ENCODE data around the gene CA10. TPM values are rescaled to one million over a fixed set of nuclear protein-coding genes. Genes with fewer than 3 reads are reported as not detected.

The CA10 gene
- total RNA-seq, 1 donor from 2014 or later = 1.3 TPM

DNA sequence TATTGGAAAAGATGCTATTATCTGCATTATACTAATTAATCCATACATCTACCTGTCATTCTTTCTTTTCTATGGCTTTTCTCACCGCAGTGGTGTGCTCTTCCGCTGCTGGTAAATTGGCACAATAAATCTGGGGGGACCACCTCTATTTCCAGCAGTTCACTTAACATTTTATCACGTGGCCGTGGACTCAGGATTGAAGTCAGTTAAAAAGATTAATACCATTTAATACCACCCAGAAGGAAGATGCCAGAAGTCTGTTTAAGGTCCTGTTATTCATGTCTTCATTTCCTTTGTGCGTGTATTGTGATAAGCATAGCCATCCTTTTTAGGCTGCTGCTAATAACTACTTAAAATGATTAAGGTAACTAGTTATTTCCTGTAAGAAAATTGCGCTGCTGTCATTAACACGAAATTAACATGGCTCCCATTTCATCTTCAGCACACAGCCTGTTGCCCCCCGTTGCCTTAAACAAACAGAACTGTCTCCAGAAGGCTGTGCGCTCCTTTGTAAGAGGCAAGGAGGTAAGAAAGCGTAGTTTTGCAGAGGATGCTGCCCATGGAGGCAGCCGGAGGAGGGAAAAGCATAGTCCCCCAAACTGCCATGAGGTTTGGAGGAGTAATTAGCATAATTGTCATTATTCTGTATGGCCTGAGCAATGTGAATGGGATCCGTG lies 483.8 kb downstream of the CA10 start:
- DNase-seq = no peak
- no peaks in the 10 kb centered on the region for H3K4me1 Mint-ChIP-seq (ENCODE audit: low read depth, unreplicated experiment)
- H3K4me3 Mint-ChIP-seq (ENCODE audit: unreplicated experiment) = no peak overlapping the region
- TF ChIP-seq, protein P1, sequence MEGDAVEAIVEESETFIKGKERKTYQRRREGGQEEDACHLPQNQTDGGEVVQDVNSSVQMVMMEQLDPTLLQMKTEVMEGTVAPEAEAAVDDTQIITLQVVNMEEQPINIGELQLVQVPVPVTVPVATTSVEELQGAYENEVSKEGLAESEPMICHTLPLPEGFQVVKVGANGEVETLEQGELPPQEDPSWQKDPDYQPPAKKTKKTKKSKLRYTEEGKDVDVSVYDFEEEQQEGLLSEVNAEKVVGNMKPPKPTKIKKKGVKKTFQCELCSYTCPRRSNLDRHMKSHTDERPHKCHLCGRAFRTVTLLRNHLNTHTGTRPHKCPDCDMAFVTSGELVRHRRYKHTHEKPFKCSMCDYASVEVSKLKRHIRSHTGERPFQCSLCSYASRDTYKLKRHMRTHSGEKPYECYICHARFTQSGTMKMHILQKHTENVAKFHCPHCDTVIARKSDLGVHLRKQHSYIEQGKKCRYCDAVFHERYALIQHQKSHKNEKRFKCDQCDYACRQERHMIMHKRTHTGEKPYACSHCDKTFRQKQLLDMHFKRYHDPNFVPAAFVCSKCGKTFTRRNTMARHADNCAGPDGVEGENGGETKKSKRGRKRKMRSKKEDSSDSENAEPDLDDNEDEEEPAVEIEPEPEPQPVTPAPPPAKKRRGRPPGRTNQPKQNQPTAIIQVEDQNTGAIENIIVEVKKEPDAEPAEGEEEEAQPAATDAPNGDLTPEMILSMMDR (IDR thresholded peaks at IDR 0.05; ENCODE audit: partially characterized antibody, unreplicated experiment) = no peak
- H3K9me3 Mint-ChIP-seq (ENCODE audit: unreplicated experiment) = peaks cover 2% of the 10 kb centered on the region
- no peak overlapping the region for H3K27ac Mint-ChIP-seq (ENCODE audit: unreplicated experiment)
- peaks cover 2% of the 10 kb centered on the region for H3K27me3 Mint-ChIP-seq (ENCODE audit: unreplicated experiment)
- peaks cover 4% of the 10 kb centered on the region for H3K36me3 Mint-ChIP-seq (ENCODE audit: unreplicated experiment)

DNA sequence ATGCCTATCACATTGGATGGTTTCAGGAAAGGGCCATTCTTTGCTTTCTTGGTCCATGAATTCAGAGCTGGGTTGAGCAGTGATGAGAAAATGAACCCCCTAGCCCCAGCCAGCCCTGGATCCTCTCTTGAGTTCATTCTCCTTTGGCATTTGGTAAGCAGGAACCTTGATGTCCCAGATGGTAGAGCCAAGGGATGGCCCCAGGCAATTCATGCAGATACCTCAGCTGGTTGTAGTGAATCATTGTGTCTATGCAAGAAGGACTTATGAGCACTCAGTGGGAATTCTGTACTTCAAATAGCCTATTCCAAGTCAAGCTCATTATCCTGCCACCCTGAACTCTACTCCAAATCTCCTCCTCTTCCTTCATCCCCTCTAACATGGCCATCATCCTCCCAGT lies 485.4 kb downstream of the CA10 start:
- no peaks in the 10 kb centered on the region for H3K4me1 Mint-ChIP-seq (ENCODE audit: low read depth, unreplicated experiment)
- H3K9me3 Mint-ChIP-seq (ENCODE audit: unreplicated experiment) = peaks cover 2% of the 10 kb centered on the region
- peaks cover 4% of the 10 kb centered on the region for H3K36me3 Mint-ChIP-seq (ENCODE audit: unreplicated experiment)
- no peak overlapping the region for H3K4me3 Mint-ChIP-seq (ENCODE audit: unreplicated experiment)
- H3K27me3 Mint-ChIP-seq (ENCODE audit: unreplicated experiment) = peaks cover 3% of the 10 kb centered on the region
- TF ChIP-seq, protein P1 (IDR thresholded peaks at IDR 0.05; ENCODE audit: partially characterized antibody, unreplicated experiment) = no peak
- H3K27ac Mint-ChIP-seq (ENCODE audit: unreplicated experiment) = no peak overlapping the region
- DNase-seq = no peak

DNA sequence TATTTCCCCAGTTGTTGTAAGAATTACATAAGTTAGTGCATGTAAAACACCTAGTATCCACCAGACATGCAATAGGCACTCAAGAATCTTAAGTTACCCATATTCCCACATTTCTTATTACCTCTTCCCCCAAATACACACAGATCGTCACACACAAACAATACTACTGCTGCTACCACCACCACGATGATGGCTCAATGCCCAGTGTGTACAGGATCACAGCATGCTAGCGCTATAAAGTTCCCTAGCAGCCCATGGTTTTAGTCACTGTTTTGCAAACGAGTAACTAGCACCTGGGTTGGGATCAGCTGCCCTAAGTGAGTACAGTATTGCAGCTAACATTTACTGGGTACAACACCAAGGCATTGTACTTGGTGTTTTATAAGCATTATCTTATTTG lies 486.4 kb downstream of the CA10 start:
- H3K4me3 Mint-ChIP-seq (ENCODE audit: unreplicated experiment) = no peak overlapping the region
- TF ChIP-seq, protein P1 (IDR thresholded peaks at IDR 0.05; ENCODE audit: partially characterized antibody, unreplicated experiment) = no peak
- H3K9me3 Mint-ChIP-seq (ENCODE audit: unreplicated experiment) = no peaks in the 10 kb centered on the region
- H3K27me3 Mint-ChIP-seq (ENCODE audit: unreplicated experiment) = peaks cover 4% of the 10 kb centered on the region
- no peak for DNase-seq
- H3K36me3 Mint-ChIP-seq (ENCODE audit: unreplicated experiment) = peaks cover 4% of the 10 kb centered on the region
- H3K4me1 Mint-ChIP-seq (ENCODE audit: low read depth, unreplicated experiment) = no peaks in the 10 kb centered on the region
- H3K27ac Mint-ChIP-seq (ENCODE audit: unreplicated experiment) = no peak overlapping the region

DNA sequence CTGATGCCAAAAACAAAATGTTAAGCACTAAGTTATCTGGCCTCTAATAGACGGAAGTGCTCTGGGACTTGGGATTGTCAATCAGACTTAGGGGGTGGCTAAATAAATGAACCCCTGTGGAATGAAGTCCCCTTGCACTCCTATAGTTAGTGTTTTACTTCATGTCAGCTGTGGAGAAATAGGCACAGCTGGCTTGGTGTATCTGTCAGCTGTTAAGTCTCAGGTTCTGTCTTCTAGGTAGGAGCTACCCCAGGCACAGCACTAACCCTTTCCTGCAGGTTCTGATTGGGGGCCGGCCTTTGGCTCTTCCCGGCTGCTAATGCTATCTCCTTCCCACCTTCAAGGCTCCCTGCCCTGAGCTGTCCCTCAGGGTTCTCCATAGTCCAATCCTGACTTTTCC lies 487.6 kb downstream of the CA10 start:
- peaks cover 4% of the 10 kb centered on the region for H3K36me3 Mint-ChIP-seq (ENCODE audit: unreplicated experiment)

DNA sequence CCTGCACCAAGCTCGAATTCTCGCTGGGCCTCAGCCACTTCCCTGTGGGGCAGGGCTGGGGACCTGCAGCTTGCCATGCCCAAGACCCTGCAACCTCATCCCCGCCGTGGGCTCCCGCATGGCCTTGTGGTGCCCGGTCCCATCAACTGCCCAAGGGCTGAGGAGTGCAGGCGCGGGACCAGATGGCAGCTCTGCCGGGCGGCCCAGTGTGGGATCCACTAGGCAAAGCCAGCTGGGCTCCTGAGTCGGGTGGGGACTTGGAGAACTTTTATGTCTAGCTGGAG lies 489.6 kb downstream of the CA10 start:
- H3K27ac Mint-ChIP-seq (ENCODE audit: unreplicated experiment) = no peak overlapping the region
- H3K9me3 Mint-ChIP-seq (ENCODE audit: unreplicated experiment) = no peaks in the 10 kb centered on the region
- H3K4me1 Mint-ChIP-seq (ENCODE audit: low read depth, unreplicated experiment) = no peaks in the 10 kb centered on the region
- H3K27me3 Mint-ChIP-seq (ENCODE audit: unreplicated experiment) = peaks cover 4% of the 10 kb centered on the region
- no peak overlapping the region for H3K4me3 Mint-ChIP-seq (ENCODE audit: unreplicated experiment)
- no peak for DNase-seq
- peaks cover 4% of the 10 kb centered on the region for H3K36me3 Mint-ChIP-seq (ENCODE audit: unreplicated experiment)
- TF ChIP-seq, protein P1 (IDR thresholded peaks at IDR 0.05; ENCODE audit: partially characterized antibody, unreplicated experiment) = no peak

More for the DNA sequence above, 487.6 kb downstream of the CA10 start:
- TF ChIP-seq, protein P1 (IDR thresholded peaks at IDR 0.05; ENCODE audit: partially characterized antibody, unreplicated experiment) = no peak
- H3K27ac Mint-ChIP-seq (ENCODE audit: unreplicated experiment) = no peak overlapping the region
- peaks cover 4% of the 10 kb centered on the region for H3K27me3 Mint-ChIP-seq (ENCODE audit: unreplicated experiment)
- H3K4me1 Mint-ChIP-seq (ENCODE audit: low read depth, unreplicated experiment) = no peaks in the 10 kb centered on the region
- no peaks in the 10 kb centered on the region for H3K9me3 Mint-ChIP-seq (ENCODE audit: unreplicated experiment)
- no peak for DNase-seq
- no peak overlapping the region for H3K4me3 Mint-ChIP-seq (ENCODE audit: unreplicated experiment)

Measured in glutamatergic neuron (in vitro differentiated cells).